HG02938 (cell line): Measurements from ENCODE around the gene SSU72.

Experiments
- ATAC-seq: cut with Tn5 transposase; IDR thresholded peaks from one replicate; pipeline ENCODE4 v1.9.1; 2021; ENCODE audit warnings: mild to moderate bottlenecking, moderate library complexity; ENCODE audit not compliant: unreplicated experiment

The SSU72 gene

DNA sequence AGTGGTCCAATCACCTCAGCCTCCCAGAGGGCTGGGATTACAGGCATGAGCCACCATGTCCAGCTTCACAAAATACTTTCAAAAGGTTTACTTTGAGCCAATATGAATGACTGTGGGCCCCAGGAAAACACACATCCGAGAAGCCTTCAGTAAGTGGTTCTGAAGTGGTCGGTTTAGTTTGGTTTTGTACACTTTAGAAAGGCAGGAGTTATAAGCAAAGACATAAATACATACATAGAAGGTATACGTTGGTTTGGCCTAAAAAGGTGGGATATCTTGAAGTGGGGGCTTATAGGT, 37.4 kb upstream of the SSU72 start:
- no peak for ATAC-seq

DNA sequence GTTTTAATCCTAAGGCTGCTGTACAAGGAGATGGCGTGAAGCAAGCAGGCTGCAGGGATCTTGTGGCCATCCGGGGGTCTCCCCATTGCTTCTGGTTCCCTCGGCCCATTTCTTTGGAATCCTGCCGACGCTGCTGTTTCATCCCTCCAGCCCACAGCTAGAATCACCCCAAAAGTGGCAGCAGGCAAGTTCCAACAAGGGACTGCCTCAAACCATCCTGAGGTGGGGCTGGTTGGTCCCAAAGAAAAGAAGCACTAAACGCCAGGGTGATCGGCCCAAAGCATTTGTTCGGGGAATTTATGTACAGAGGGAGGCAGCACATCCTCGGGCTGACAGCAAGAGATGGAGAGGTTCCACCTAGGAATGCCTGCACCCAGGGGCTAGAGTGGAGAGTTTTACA, 36.1 kb upstream of the SSU72 start:
- no peak for ATAC-seq

DNA sequence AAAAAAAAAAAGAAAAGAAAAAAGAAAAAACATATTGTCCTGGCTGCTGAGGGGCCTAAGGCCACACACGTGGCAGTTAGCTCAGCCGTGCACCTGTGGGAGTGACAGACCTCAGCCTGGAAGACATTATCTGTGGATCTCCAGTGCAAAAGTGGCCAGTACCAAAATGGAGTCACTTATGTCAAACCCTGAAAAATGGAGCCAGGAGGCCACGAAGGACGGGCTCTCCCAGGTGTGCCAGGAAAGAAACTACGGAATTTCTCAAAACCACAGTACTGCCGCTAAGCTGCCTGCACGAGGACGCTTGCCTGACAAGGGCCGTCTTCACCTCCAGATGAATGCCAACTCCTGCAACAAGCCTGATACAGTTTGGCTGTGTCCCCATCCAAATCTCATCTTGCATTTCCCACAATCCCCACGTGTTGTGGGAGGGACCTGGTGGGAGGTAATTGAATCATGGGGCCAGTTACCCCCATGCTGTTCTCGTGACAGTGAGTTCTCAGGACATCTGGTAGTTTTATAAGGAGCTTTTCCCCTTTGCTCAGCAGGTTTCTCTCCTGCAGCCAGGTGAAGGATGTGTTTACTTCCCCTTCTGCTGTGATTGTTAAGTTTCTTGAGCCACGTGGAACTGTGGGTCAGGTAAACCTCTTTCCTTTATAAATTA, 35.3 kb upstream of the SSU72 start:
- no peak for ATAC-seq

- no peak for ATAC-seq
Measured at GRCh38 chr1:1606232-1606631, 31.6 kb upstream of the SSU72 start.

- no peak for ATAC-seq
Measured at GRCh38 chr1:1605724-1606123, 31.1 kb upstream of the SSU72 start.

DNA sequence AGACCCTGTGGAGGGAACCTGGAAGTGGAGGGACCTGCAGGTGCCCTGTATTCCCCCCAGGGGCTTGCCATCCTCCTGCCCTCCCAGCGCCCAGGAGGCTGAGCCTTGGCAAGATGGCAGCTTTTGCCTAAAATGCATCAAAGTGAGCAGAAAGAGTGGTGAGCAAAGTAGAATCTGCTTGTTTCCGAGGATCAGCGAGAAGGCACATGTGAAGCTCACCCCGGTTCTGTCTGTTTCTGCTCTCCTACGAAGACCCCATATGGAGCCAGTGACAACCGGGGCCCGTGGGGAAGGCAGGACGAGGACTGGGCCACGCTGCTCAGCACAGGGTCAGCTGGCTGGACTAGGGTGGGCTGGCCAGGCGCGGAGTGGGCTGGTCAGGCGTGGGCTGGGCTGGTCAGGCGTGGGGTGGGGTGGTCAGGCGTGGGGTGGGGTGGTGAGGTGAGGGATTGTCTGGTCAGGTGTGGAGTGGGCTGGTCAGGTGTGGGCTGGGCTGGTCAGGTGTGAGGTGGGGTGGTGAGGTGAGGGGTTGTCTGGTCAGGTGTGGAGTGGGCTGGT, 30.4 kb upstream of the SSU72 start:
- no peak for ATAC-seq

DNA sequence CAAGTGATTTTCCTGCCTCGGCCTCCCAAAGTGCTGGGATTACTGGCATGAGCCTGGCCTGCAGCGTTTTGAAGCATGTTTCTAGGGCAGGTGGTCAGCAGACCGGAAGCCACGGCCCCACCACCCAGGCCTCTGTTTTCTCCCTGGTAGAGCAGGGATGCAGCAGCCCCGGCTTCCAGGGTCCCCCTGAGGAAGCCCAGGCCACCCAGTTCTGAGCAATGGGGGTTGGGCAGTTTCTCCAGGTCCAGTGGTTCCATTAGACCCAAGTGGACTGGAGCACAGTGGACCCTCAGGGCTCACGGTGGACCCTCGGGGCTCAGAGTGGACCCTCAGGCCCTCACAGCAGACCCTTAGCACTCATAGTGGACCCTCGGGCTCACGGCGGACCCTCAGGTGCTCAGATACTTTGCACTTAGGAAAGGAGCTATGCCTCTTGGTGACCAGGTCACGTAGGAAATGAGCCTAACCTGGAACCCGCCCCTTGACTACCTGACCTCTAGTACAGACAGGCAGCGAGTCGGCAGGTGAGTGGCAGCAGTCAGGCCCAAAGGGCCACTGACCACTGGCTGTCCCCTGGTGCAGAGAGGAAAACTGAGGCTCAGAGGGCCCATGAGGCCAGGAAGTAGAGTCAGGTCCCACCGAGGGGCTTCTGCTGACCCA, 29.8 kb upstream of the SSU72 start:
- no peak for ATAC-seq

GRCh38 chr1:1603671-1604373, 29.2 kb upstream of the SSU72 start:
- no peak for ATAC-seq

DNA sequence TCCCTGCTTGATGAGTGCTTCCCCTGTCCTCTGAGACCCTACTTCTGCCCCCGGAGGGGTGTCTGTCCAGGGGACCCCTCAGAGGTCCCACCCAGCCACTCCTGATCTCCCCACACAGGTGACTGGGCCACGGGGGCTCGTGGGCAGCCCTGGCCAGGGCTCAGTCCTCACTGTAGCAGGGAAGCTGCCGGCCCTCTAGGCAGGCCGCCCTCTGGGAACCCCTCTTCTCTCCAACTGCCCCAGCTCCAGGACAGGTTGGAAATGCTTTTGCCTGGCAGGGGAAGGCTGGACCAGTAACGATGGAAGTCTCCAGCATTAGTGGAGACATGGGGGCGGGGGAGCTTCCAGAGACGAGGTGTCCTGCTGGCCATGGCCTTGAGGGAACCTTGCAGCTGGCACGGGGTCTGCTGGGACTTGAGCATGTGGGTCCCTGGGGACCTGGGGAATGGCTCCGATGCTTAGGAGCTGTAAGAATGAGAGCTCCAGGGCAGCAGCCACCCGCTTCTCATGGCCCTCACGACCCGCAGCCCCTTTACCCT, 28.4 kb upstream of the SSU72 start:
- no peak for ATAC-seq

- ATAC-seq: no peak
Measured at GRCh38 chr1:1602304-1602967, 27.8 kb upstream of the SSU72 start.

DNA sequence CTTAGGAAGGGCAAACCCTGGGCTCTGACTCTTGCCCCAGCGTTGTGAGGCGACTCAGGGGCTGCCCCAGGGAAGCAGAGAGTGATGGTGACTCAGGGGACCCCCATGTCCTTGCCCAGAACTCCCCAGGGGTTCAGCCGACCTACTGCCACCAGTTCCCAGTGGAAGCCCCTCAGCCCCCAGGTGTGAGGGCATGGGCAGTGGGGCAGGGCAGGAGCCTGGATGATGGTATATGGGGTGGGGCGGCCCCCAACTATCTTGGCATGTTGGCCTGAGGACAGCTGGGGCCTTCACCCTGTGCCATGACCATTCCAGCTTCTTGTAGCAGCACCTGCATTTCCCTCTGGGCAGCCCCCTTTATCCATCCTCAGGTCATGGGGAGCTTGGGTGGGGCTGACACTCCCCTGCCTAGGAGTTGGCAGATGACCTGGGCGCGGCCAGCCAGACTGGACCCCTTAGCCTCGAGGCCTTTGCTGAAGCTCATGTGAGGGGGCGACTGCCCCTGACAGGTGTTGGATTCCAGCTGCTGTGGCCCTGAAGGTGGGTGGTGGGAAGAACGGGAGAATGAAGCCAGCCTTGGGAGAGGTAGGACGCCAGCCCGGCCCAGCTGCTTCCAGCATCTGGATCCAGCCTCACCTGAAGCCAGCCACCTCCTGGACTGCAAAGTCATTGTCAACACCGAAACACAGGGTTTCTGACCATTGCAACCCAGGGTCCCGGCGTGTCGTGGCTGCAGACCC, 27.1 kb upstream of the SSU72 start:
- no peak for ATAC-seq

DNA sequence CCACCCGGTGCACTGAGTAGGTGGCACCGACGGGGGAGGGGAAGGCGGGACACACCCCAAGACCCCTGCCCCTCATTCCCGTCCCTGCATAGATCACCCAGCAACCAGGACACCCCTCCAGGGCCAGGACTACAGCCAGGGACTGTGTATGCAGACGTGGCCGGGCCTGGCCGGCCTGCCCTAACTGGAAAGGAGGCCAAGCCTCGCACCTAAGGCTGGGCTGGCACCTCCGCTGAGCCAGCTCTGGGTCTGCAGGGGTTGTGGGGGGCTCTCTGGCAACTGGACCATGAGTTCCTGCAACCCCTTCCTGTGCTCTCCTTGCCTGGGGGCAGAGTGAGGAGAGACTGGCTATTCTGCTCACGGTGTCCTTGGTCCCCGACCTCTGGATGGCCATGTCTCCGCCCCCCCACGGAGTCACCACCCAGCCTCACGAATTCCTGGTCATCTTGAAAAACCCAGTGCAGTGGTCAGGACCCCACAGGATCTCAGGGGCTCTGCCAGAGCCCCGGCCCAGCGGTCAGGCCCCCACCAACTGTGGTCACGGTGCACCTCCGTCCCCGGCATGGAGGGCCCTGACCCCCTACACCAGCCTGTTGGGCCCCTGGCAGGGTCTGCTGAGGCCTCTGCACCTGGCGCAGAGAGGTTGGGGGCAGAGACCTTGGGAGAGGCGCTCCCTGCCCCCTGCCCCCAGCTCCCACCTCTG, 26.3 kb upstream of the SSU72 start:
- ATAC-seq: no peak

- no peak for ATAC-seq
Measured at GRCh38 chr1:1599935-1600860, 25.5 kb upstream of the SSU72 start, which contains the start of gene FNDC10. Gene FNDC10 (minus strand): TSS chr1:1600135. CDS start chr1:1600015, 120 bp downstream.

DNA sequence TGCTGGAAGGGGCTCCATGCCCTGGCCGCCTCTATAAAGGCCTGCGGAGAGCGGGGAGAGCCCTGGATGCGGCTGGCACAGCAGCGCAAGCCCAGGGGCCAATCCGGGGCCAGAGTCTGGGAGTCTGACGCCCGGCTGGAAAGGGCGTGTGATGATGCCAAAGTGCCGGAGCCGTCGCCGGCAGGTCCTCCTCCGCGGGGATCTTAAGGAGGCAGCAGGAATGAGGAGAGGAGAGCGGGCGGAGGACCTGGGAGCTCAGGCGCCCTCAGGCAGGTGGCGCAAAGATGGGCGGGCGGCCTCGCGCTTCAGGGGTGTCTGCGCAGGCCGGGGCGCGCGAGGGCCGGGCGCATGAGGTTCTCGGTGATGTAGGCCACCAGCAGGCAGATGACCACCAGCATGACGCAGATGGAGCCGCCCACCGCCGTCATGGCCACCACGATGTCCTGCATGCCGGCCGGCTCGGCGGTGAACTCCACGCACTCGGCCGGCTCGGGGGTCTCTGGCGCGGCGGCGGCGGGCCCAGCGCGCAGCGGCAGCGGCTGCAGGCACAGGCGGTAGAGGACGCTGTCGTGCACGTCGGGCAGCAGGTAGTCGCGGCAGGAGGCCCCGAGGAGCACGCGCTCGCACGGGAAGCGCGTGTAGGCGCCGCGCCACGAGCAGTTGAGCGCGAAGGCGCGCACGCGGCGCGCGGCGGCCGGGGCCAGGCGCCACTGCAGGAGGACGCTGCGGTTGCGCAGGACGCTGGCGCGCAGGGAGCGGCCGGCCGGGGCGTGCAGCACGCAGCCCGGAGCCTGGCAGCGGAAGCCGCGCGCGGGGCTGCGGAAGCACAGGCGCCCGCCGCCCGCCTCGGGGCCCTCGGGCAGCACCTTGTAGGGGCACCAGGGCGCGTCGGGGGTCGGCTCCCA, 24.6 kb upstream of the SSU72 start:
- ATAC-seq: no peak

DNA sequence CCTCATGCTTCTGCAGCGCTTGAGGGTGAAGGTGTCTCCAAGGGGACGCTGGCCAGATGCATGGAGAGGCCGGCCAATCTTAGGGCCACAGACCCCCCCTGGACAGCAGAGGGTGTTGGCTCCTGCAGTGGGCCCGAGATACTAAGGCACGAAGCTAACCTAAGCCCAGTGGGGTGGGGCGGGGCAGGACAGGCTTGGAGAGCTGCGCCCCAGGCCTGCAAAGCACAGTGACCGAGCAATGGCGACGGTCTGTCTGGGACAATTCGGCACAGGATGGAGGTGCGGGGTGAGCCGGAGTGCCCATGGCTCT, 24.0 kb upstream of the SSU72 start:
- ATAC-seq: no peak

- no peak for ATAC-seq
Measured at GRCh38 chr1:1598051-1598719, 23.5 kb upstream of the SSU72 start.

DNA sequence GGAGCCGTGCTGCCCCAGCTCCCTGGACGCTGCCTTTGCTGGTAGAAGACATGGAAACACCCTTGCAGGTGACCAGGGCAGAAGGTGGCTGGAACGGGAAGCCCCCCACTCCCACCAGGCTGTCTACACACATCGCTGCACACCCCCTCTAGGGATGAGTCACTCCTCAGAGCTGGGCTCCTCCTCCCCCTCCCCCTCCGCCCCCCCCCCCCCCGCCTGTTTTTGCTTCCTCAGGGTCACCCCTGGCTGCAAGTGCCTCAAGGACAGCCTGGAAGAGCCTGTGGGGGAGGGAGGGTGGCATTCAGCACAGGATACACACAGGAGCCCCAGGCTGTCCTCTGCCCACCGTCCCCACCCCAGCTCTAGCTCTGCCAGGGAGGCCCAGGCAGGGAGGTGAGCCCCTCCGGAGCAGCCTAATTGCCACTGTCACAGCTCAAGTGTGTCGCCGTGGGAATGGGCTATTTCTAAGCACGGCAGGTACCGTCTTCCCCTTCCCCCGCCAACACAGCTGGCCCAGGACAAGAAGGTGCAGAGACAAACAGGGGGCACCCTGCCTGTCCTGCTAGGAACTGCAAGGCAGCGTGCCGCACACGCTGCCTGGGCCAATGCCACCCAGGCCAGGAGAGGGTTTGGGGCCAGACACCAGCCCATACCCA, 22.7 kb upstream of the SSU72 start:
- no peak for ATAC-seq
